Activated naive CD4-positive, alpha-beta T cell treated with anti-CD3 and anti-CD28 coated beads for 36 hours (primary cell): ENCODE results near the gene TSPAN9. TPM values are rescaled to one million over a fixed set of nuclear protein-coding genes. Genes with fewer than 3 reads are reported as not detected.

Experiments
- CTCF ChIA-PET: fragments of 350-600 bp; sonication (Branson Sonifier 250); formaldehyde crosslinking; loops from one replicate; lab custom pipeline; 2021; ENCODE audit warnings: antibody characterized with exemption; lab: Charles Lee
- DNase-seq: peaks from one replicate; pipeline ENCODE4 v3.0.0-alpha.2; 2020
- H3K27ac Mint-ChIP-seq: one replicate; pipeline ENCODE4 v1.8.0; 2021; ENCODE audit warnings: mild to moderate bottlenecking, mixed read lengths
- H3K27me3 Mint-ChIP-seq: one replicate; pipeline ENCODE4 v1.8.0; 2021; ENCODE audit warnings: low read depth, mixed read lengths
- H3K36me3 Mint-ChIP-seq: one replicate; pipeline ENCODE4 v1.8.0; 2021; ENCODE audit warnings: low read depth, mixed read lengths
- H3K4me1 Mint-ChIP-seq: one replicate; pipeline ENCODE4 v1.8.0; 2021; ENCODE audit warnings: low read depth, mixed read lengths
- H3K4me3 Mint-ChIP-seq: one replicate; pipeline ENCODE4 v1.8.0; 2021; ENCODE audit warnings: mild to moderate bottlenecking, moderate library complexity, mixed read lengths
- H3K9me3 Mint-ChIP-seq: one replicate; pipeline ENCODE4 v1.8.0; 2021; ENCODE audit warnings: mixed read lengths
- intact Hi-C: fragments of 100-400 bp; cut with micrococcal nuclease; formaldehyde crosslinking; loops from one replicate; pipeline ENCODE4 v1.15.1; 2023
- total RNA-seq, 2 experiments: library from RNA; stranded (reverse); gene quantifications; one replicate each; pipeline ENCODE4 v1.2.3, GENCODE V29; 2021

TSPAN9 gene
- total RNA-seq, 2 experiments from 2014 or later, result 0.72 to 0.91 TPM

DNA sequence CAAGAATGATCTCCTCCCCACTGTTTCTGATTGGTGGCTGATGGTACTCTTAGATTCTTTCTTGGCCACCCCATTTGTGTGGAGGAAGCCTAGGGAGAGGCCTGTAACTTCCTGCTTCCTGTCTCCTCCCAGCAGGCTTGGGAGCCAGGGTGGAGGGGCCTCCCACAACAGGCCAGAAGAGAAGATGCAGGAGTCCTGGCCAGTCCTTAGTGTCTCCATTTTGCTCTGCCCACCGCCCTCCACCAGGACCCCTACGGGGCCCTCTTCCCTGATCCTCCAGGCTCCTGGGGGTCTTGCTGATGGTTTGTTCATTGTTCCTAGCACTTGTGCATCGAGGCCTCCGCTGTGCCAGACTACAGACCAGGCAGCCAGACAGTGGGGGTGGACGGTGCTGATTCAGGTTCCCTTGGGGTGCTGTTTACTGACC, 6.8 kb downstream of the TSPAN9 start:
- Mint-ChIP-seq H3K27ac (no peak overlapping the region), H3K4me3 (no peak overlapping the region), H3K9me3 (no peaks in the 10 kb centered on the region), H3K4me1 (no peaks in the 10 kb centered on the region), H3K36me3 (no peaks in the 10 kb centered on the region), H3K27me3 (no peaks in the 10 kb centered on the region)
- DNase-seq, result no peak
- intact Hi-C loops, result no loop called here
- CTCF ChIA-PET, result no interaction called here

DNA sequence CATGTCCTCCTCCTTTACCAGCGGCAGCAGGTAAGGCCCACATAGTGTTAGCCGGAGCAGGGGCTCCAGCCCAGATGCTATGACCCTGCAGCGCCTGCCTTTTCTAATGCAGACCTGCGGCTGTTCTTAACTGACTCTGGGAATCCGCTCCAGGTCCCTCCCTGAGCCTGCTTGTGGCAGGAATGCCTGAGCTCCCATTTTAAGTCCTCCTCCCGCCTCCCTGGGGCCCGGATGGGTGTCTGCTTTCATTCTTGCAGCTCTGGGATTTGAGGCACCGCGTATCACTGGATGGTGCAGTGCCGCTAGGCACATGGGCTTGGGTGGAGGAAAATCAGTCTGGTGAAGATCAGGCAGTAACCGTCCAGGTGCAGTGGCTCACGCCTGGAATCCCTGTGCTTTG, 7.6 kb downstream of the TSPAN9 start:
- no peak overlapping the region for H3K4me3 Mint-ChIP-seq
- CTCF ChIA-PET, result no interaction called here
- no peaks in the 10 kb centered on the region for H3K9me3 Mint-ChIP-seq
- H3K4me1 Mint-ChIP-seq, result no peaks in the 10 kb centered on the region
- H3K27me3 Mint-ChIP-seq, result no peaks in the 10 kb centered on the region
- no peak overlapping the region for H3K27ac Mint-ChIP-seq
- DNase-seq, result no peak
- intact Hi-C loops, result no loop called here
- no peaks in the 10 kb centered on the region for H3K36me3 Mint-ChIP-seq

DNA sequence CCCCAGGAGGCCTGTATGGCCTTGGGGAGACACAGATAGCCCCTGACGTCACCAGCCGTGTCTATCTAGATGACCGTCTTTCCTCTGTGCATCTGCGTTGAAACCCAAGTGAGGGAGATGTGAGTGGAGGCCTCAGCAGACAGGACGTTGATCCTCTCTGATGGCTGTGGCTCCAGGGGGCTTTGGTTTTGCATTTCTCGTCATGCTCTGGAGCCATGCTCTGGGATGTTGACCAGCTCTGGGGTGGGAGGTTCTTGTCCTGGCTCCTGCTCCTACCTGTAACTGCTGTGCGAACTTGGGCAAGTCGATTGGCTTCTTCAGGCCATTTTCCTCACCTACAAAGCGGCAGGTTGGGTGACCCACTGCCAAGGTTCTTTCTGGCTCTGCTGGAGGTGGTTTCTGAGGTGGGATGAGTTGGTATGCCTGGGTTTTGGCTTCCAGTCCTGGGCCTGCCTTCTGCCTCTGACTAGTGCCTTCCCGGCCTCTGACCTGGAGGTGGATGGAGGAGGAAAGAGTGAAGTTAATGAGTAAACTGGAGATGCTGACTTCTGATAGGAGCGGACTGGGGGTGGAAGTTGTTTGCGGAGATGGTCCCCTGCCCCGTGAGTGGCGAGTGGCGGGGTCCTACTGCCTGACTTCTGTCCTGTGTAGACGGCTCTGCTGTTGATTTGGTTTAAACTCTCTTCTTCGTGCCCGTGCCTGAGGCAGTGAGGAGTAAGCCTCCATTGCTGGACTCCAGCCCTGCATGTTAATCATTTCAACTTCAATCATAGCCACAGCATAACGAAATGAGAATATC, 8.4 kb downstream of the TSPAN9 start:
- H3K36me3 Mint-ChIP-seq, result no peaks in the 10 kb centered on the region
- H3K27me3 Mint-ChIP-seq, result no peaks in the 10 kb centered on the region
- CTCF ChIA-PET, result no interaction called here
- H3K9me3 Mint-ChIP-seq, result no peaks in the 10 kb centered on the region
- no peak for DNase-seq
- no peak overlapping the region for H3K4me3 Mint-ChIP-seq
- intact Hi-C loops, result no loop called here
- H3K4me1 Mint-ChIP-seq, result no peaks in the 10 kb centered on the region
- H3K27ac Mint-ChIP-seq, result no peak overlapping the region

DNA sequence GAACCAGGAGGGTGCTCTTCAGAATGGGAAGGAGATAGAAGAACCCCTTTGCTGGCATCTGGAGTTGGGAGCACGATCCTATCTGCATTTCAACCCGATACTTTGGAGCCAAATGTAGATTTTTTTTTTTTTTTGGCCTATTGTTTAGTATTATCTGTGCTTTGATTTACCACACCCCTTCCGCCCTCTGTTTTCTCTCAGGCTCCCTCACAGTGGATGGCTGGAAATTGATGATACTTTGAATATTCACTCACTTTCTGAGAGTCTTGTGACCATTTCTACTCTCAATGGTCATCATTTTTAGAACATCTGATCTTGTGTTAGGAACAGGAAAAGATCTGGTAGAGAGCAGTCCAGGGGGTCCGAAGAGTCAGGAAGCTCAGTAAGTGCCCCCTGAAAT, 9.0 kb downstream of the TSPAN9 start:
- Mint-ChIP-seq H3K27ac (no peak overlapping the region), H3K36me3 (no peaks in the 10 kb centered on the region), H3K4me3 (no peak overlapping the region), H3K27me3 (no peaks in the 10 kb centered on the region), H3K9me3 (no peaks in the 10 kb centered on the region), H3K4me1 (no peaks in the 10 kb centered on the region)
- intact Hi-C loops, result no loop called here
- no peak for DNase-seq
- CTCF ChIA-PET, result no interaction called here

DNA sequence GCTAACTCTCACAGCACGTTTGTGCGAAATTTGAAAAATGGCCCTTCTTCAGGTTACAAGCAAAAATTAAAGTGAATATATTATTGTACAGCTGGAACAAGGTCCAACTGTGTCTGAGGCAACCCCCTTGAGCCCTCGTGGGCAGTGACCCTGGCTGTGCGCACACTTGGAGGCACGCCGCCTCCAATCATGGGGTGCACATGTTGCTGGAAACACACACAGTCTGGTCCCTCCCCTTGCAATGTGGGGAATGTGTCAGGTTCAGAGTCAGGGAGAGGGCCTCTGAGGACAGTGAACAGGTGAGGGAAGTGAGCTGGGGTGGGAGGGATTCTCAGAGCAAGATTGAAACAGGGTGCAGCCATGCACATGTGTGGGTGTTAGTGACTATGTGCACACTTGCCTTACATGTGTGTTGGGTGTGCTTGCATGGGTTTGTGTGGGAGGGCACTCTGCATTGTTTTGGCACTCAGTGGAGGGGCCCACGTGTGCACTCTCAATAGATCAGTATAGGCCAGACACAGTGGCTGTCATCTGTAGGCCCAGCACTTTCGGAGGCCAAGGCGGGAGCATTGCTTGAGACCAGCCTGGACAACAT, 9.6 kb downstream of the TSPAN9 start:
- Mint-ChIP-seq H3K27me3 (no peaks in the 10 kb centered on the region), H3K4me3 (no peak overlapping the region), H3K36me3 (no peaks in the 10 kb centered on the region), H3K27ac (no peak overlapping the region), H3K9me3 (no peaks in the 10 kb centered on the region), H3K4me1 (no peaks in the 10 kb centered on the region)
- intact Hi-C loops, result no loop called here
- CTCF ChIA-PET, result no interaction called here
- DNase-seq, result no peak

DNA sequence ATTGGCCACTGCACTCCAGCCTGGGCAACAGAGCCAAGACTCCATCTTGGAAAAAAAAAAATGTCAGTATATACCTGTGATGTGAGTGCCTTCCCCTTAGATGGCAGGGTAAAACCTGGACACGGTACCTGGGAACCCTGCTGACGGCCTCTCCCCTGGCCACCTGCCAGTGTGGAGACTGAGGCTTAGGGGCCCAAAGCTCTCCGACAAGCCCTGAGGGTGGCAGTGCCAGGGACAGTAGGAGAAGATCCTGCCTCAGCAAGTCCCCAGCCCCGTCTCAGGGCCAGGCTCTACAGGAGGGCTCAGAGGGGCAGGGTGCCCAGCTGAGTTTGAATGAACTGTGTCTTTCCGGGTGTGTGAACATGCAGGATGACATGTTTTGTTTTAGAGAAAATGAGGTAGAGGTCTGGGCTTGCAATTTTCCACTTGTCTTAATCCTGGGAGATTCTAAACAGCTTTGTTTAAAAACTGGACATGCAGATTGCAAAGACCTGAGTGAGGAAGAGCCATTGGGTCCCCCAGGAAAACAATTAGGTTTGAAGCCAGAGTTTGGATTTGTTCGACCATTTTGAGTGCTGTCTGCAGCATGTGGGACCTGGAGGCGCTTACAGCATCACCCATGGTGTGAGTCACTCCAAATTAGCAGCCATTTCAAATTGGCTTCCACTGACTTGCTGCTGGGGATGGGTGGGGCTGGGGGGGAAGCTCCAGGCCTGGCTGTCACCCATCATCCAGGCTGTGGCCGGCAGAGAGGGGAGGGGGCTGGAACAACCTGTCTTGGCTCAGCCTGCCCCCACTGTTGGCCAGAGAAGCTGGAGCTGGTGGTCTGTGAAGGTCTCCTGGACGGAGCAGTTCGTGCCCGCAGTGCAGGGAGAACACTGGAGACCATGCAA, 10.8 kb downstream of the TSPAN9 start:
- H3K9me3 Mint-ChIP-seq, result no peaks in the 10 kb centered on the region
- no peak for DNase-seq
- CTCF ChIA-PET, result no interaction called here
- H3K27ac Mint-ChIP-seq, result no peak overlapping the region
- H3K27me3 Mint-ChIP-seq, result no peaks in the 10 kb centered on the region
- no peaks in the 10 kb centered on the region for H3K36me3 Mint-ChIP-seq
- no peaks in the 10 kb centered on the region for H3K4me1 Mint-ChIP-seq
- H3K4me3 Mint-ChIP-seq, result no peak overlapping the region
- intact Hi-C loops, result no loop called here

DNA sequence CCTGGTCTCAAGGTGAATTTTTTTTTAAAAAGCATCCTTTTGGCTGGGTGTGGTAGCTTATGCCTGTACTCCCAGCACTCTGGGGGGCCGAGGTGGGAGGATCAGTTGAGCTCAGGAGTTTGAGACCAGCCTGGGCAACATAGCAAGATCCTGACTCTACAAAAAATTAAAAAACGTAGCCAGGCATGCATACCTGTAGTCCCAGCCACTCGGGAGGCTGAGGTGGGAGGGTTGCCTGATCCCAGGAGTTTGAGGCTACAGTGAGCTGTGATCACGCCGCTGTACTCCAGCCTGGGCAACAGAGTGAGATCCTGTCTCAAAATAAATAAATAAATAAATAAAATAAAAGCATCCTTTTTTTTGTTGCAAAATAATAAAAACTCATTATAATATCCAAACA, 12.4 kb downstream of the TSPAN9 start:
- Mint-ChIP-seq H3K27me3 (no peaks in the 10 kb centered on the region), H3K9me3 (no peaks in the 10 kb centered on the region)
- intact Hi-C loops, result no loop called here

DNA sequence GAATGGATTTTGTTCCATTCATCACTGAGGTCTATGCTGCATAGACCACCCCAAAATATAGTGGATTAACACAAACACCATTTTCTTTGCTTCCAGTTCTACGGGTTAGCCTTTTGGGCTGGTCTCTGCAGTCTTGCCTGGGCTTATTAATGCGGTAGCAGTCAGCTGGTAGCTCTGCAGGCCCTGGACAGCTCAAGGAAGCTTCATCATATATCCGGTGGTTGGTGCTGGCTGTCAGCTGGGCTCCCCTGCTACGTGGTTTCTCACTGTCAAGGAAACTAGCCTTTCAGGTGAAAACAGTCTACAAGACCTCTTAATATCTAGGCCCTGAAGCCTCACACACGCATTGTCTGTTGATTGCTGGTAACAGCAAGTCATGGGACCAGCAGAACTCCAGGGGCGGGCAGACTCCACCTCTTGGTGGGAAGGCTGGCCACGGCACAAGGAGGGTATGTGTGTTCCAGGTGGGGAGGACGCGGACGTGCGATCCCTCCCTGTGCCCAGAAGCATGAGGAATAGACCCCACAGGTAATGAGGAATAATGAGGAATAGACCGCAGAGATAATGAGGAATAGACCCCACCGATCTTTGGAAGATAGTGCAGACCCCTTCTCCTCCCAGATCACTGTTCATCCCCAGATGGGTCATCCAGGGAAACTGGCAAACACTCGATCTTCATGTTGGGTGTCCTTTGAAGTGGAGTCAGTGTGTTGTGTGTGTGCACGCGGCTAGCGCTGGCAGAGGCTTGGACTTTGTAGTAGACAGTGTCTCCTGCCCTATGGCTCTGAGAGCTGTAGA, 13.3 kb downstream of the TSPAN9 start:
- no peaks in the 10 kb centered on the region for H3K9me3 Mint-ChIP-seq
- no peaks in the 10 kb centered on the region for H3K36me3 Mint-ChIP-seq
- CTCF ChIA-PET, result no interaction called here
- no peak overlapping the region for H3K4me3 Mint-ChIP-seq
- H3K27ac Mint-ChIP-seq, result no peak overlapping the region
- no peaks in the 10 kb centered on the region for H3K4me1 Mint-ChIP-seq
- H3K27me3 Mint-ChIP-seq, result no peaks in the 10 kb centered on the region
- DNase-seq, result no peak
- intact Hi-C loops, result no loop called here

More for the DNA sequence above, 12.4 kb downstream of the TSPAN9 start:
- no peak for DNase-seq
- Mint-ChIP-seq H3K4me1 (no peaks in the 10 kb centered on the region), H3K36me3 (no peaks in the 10 kb centered on the region), H3K4me3 (no peak overlapping the region), H3K27ac (no peak overlapping the region)
- CTCF ChIA-PET, result no interaction called here

DNA sequence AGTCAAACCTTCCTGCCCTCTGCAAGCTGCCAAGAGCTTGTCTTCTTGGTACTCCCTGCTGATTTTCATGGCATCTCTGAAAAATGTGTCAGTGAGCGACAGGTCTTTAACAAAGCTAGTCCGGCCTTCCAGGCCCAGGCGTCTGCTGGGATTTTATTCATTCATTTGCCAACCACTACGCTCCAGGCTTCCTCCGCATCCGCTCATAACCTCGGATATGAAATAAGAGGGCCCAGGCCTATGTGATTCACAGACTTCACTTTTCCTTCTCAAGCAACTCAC, 13.8 kb downstream of the TSPAN9 start:
- Mint-ChIP-seq H3K9me3 (no peaks in the 10 kb centered on the region), H3K36me3 (no peaks in the 10 kb centered on the region), H3K27me3 (no peaks in the 10 kb centered on the region), H3K4me1 (no peaks in the 10 kb centered on the region), H3K4me3 (no peak overlapping the region), H3K27ac (no peak overlapping the region)
- intact Hi-C loops, result no loop called here
- DNase-seq, result no peak
- CTCF ChIA-PET, result no interaction called here

DNA sequence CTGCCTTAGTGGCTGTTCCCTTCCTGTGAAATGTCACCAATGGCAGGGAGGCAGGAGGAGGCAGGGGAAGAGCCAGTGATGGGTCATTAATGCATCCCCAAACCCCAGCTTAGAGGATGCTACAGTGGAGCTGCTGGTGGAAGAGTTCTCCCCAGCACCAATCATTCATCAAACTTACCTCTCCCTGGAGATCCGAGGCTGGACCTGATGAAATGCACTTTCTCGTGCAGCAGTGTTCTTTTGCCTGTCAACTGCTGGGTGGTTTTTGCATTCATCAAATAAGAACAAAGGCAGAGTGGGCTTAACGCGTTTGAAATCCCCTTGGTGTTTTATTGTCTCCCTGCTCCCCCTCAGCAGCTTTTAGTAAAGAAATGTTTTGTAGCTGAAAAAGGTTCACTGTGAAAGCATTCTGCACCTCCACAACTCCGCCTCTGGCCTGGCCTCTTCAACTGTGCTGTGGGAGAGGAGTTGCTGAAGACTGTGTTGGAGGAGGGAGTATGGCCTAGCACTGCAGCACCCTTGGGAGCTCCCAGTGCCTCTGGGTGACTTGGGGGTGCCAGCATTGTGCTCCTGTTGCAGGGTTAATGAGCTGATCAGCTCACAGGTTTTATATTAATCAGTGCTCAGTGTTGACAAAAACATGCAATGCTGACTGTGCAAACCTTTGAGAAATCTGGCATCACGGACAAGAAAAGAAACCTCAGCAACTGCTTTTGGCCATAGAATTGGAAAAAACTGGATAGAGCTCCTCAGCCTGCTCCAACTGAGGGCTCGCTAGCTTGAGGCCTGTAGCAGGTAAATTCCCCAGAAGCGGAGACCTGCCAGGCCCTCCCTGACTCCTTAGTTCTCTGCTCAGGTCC, 14.4 kb downstream of the TSPAN9 start:
- H3K4me3 Mint-ChIP-seq, result no peak overlapping the region
- intact Hi-C loops, result no loop called here
- CTCF ChIA-PET, result interaction anchor here (1.0 kb wide), 1 partner anchor 18 kb away, joined by 3 read pairs; no protein-coding TSS in a partner anchor
- peaks cover 5% of the 10 kb centered on the region for H3K9me3 Mint-ChIP-seq
- no peak for DNase-seq
- H3K27ac Mint-ChIP-seq, result no peak overlapping the region
- no peaks in the 10 kb centered on the region for H3K36me3 Mint-ChIP-seq
- no peaks in the 10 kb centered on the region for H3K27me3 Mint-ChIP-seq
- no peaks in the 10 kb centered on the region for H3K4me1 Mint-ChIP-seq

DNA sequence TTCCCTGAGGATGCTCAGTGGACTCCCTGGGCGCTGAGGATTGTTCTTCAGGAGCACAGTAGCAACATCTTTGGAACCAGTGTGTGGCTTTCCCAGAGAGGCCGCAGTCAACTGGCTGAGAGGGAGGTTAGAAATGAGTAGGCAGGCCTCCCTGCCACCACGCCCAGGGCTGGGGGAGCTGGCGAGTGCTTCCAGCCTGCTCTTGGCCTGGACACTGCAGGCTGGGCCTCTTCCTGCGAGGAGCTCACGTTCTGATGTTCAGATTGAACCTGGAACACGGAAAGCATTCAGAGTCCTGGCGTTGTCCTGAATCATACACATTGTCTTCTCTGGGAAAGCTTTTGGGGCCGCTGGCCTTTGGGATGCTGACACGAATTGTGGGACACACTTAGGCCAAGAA, 15.6 kb downstream of the TSPAN9 start:
- Mint-ChIP-seq H3K4me3 (no peak overlapping the region), H3K9me3 (peaks cover 5% of the 10 kb centered on the region), H3K27ac (no peak overlapping the region), H3K36me3 (no peaks in the 10 kb centered on the region), H3K4me1 (peaks cover 7% of the 10 kb centered on the region), H3K27me3 (no peaks in the 10 kb centered on the region)
- DNase-seq, result no peak
- intact Hi-C loops, result no loop called here
- CTCF ChIA-PET, result interaction anchor here (1.0 kb wide), 1 partner anchor 19 kb away, joined by 3 read pairs; no protein-coding TSS in a partner anchor
